ENCODE measurements around the gene FBXW2.
"Not testable (repeated sequence)": the region's sequence is repeated elsewhere in the genome, so short reads cannot be mapped to it uniquely, and the experiment has no call there.

Gene FBXW2

DNA sequence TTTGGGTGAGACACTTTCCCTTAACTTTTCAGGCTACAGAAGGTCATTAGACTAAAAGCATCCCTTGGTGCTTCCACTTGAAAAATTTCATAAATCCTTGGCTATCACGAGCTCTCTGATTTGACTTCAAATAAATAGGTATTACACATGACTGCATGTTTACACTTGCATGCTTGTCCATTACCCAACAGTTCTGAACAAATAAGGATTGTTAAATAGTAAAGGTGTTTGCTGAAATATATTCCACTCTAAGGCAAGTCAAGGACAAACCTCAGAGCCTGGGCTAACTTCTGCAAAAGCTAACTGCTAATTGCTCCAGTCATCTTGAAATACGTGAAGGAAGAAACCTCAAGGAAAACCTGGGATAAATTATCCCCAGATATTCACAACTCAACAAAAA is 14.5 kb downstream of the FBXW2 start:
- no peak for DNase-seq

DNA sequence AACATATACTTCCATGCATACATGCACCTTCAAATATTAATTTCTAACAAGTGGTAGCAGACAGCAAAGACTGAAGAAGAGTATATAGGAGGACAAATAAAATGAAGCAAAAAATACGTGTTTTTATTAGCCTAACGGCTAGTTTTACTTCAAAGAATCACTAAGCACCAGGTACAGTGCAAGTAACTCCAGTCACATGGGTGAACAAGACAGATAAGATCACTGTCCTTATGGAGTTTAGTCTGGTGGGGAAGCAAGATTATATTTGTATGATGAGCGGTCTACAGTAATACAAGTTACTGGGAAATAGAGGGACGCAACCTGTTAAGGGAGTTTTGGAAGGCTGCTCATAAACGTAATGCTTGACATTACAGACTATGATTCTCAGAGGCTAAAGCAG is 16.0 kb downstream of the FBXW2 start:
- DNase-seq = no peak

GRCh38 chr9:120776788-120777187 is 16.4 kb downstream of the FBXW2 start:
- DNase-seq = no peak

- DNase-seq = no peak
Measured at GRCh38 chr9:120775859-120776258, 17.4 kb downstream of the FBXW2 start.

GRCh38 chr9:120774719-120775118 is 18.5 kb downstream of the FBXW2 start:
- no peak for DNase-seq

DNA sequence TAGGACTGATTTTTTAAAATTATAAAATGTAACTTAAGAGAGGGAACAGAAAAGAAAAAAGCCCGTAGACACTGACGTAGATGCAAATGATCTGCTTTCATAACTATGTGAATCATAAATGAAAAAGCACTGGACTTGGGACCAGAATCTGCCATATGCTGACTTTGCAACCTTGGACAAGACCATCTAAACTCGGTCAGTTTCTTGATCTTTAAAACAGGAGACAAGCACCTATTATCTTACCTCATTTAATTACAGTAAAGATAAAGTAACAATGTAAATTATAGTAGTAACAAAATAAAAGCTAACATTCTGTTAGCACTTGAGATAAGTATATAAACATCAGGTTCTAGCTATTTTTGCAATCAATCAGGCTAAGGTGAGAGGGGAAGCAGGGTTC is 20.0 kb downstream of the FBXW2 start:
- no peak for DNase-seq

GRCh38 chr9:120770931-120771330 is 22.3 kb downstream of the FBXW2 start:
- no peak for DNase-seq

DNA sequence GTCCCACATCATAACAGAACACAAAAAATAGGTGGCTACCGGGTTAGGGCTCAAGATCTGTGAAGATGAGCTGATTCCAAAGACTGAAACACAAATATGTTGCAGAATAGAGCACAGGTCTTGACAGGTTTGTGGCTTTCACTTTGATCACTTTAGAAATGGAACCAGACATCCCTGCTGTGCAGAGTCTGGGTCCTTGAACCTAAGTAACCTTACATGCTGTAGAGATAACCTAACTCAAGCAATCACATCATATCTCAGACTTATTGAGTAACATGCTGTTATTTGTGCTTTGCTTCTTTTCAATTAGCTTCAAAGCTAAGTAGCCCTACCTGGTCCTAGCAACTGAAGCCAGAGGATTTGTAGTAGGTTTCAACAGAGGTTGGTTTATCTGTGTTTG is 24.3 kb downstream of the FBXW2 start:
- DNase-seq = no peak

DNA sequence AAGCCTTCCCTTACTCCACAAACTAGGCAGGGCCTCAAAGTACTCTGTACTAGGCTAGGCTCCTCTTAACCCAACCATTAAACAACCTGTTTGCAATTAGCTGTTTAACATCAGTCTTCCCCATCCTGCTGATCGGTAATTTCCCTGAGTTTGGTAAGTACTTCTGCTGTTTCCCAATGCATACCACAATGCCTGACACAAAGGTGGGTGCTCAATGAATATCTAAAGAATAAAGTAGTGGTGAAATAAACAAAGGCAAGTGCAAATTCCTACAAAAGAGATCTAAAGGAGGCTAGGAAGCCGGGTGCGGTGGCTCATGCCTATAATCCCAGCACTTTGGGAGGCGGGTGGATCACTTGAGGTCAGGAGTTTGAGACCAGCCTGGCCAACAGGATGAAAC is 25.0 kb downstream of the FBXW2 start:
- no peak for DNase-seq

DNA sequence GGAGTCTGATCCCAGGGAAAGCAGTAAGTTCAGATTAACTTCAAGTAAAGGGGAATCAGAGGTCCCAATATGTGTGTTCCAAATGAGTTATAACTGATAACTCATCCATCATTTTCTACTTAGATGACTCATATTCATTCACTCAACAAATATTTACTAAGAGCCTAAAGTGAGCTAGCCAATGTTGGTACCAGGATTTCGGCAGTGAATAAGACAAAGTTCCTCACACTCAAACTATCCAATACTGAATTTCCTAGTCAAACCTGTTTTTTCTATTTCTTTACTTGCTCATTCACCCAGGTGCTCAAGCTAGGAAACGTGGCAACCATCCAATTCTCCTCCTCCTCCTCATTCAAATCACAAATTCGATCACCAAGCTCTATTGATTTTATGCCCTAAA is 25.8 kb downstream of the FBXW2 start:
- DNase-seq = no peak

- DNase-seq = no peak
Measured at GRCh38 chr9:120765910-120766425, 27.2 kb downstream of the FBXW2 start.

- DNase-seq = no peak
Measured at GRCh38 chr9:120764476-120764875, 28.7 kb downstream of the FBXW2 start.

DNA sequence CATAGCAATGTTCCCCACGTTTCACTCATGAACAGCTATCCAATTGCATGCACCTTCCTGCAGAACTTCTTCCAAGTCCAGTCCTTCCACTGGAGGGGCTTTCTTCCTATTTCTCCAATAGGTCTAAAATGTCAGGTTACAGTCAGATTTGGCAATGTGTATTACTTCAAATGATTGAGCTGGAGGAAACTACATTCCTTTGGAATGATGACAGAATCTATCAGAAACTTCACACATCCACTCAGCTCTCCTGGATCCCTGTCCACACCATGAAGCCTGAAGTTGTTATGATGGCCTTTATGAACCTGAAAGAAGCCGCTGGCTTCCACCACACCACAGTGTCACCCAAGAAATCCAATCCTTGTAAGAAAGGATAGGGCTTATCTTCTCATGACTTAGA is 32.2 kb downstream of the FBXW2 start:
- no peak for DNase-seq

DNA sequence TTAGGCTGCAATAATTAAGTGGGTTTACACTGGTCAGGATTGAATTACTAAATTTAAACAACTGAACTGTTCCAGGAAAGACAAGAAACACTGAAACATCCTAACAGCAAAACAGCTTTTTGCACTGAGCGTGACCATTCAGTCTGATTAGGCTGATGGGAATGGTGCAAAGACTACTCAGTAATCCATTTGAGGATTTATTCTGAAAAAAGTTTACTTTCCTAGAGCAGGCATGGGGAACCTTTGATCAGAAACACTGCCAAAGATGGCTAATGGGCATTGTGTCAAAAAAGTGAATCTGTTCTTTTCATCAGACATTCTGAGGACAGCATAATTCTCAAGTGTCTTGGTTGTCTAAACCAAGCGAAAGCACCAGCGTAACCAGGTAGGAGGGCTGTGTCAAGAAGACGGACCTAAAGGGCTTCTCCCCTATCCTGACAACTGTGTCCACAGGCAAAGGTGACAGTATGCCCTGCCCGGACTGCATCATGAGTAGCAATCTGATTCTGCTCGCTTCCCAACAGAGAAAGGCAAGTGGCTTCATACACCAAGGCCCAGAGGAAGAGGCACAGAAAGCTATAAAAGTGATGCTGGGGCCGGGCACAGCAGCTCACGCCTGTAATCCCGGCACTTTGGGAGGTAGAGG is 33.3 kb downstream of the FBXW2 start:
- no peak for DNase-seq

DNA sequence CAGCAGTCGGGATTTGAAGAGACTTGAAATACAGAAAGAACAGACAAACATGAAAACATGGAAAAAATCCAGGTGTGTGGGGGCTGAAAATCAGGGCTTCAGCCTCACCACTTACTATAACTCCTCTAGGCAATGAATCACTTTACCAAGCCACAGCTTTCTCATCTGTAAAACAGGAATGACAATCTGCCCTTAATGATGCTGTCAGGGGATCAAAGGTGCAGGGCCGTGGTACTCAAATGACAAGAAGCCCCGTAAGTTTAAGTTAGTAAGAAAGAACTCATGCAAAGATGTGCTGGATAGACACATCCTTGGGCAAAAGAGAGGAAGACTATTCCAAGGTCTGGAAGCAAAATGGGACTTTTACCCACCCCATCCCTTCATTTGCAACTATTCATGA is 34.7 kb downstream of the FBXW2 start:
- no peak for DNase-seq

DNA sequence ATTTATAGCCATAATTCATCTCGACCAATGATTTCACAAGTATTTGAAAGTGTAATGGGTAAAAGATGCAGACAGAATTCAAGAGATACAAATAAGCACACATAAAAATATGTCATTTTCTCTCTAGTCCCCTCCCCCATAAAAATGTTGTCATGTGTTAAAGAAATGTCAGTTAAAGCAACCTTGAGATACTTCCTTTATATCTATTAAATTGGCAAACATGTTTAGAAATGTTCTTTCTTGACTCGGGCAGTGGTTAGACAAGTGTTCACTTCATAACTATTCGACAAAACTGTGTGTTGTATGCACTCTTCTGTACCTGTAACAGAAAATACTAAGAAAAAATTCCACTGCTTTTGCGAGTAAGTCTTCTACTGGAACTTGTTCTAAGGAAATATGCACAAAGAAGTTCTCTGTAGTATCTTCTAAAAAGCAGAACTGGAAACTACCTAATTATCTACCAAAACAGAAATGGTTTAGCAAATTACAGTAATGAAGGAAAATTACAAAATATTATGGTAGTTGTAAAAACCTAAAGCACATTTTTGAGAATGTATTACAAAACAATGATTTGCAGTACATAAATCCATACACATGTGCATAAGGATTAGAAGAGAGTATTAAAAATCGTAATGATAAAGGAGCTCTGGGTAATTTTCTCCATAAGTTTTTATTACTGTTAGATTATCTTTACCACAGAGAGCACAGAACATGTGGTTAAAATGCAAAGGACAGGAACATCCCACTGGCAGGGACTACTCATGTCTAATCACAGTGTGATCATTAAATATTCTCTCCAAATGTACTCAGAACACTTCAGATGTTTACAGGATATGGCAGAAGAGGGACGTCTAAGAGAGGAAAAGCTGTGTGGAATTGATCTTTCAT is 35.9 kb downstream of the FBXW2 start:
- no peak for DNase-seq

GRCh38 chr9:120756531-120756930 is 36.7 kb downstream of the FBXW2 start:
- DNase-seq = no peak

- DNase-seq = peak; percentile 46
Measured at GRCh38 chr9:120755810-120756434, 37.3 kb downstream of the FBXW2 start.

DNA sequence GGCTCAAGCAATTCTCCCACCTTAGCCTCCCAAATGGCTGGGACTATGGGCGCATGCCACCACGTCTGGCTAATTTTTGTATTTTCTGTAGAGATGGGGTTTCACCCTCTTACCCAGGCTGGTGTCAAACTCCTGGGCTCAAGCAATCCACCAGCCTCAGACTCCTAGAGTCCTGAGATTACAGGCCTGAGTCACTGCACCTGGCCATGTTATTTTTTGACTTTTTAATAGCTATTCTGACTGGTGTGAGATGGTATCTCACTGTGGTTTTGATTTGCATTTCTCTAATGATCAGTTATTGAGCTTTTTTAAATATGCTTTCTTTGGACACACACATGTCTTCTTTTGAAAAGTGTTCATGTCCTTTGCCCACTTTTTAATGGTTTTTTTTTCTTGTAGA is 38.2 kb downstream of the FBXW2 start:
- no peak for DNase-seq

GRCh38 chr9:120750421-120750820 is 42.8 kb downstream of the FBXW2 start:
- no peak for DNase-seq

DNA sequence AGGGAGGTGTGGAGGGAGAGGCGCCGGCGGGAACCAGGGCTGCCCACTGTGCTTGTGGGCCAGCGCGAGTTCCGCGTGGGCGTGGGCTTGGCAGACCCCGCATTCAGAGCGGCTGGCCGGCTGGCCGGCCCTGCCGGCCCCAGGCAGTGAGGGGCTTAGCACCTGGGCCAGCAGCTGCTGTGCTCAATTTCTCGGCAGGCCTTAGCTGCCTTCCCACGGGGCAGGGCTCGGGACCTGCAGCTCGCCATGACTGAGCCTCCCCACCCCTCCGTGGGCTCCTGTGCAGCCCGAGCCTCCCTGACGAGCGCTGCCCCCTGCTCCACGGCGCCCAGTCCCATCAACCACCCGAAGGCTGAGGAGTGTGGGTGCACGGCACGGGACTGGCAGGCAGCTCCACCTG is 46.9 kb downstream of the FBXW2 start:
- not testable (repeated sequence) for DNase-seq

GRCh38 chr9:120745278-120745677 is 47.9 kb downstream of the FBXW2 start:
- no peak for DNase-seq

GRCh38 chr9:120742951-120743416 is 50.2 kb downstream of the FBXW2 start:
- no peak for DNase-seq

DNA sequence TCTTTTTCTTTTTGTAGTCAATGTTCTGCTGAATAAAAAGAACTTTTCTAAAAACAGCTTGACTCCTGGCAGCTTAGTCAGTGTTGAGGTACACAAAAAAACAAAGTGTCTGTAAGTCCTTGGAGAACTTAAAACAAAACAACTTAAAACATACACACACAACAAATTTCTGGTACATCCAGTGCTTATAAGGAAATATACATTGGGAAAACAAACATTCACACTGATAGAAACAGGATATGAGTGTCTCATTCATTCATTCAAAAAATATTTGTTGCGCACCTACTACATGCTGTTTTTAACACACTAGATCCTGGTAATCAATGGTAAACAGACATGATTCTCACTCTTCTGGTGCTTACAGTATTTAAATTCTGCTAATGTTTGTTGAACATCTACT is 51.5 kb downstream of the FBXW2 start:
- DNase-seq = no peak

Data from NCI-H1092 (cell line).